Fibroblast of lung (primary cell): Measurements from ENCODE around the gene SHROOM3. TPM values are rescaled to one million over a fixed set of nuclear protein-coding genes. Genes with fewer than 3 reads are reported as not detected.

Experiments used
- DNase-seq, 2 donors: peaks; one replicate each; pipeline versions ENCODE4 v3.0.0 to v3.0.0-alpha.2; 2010; ENCODE audit warnings: low read depth in 2 of 2
- H2AFZ ChIP-seq: 2 replicates; pipeline ENCODE4 v1.5.1; 2012; ENCODE audit warnings: low read length, control low read depth, inconsistent platforms
- H3K27ac ChIP-seq: 2 replicates; pipeline ENCODE4 v1.5.1; 2011; ENCODE audit warnings: low read length, control low read depth; ENCODE audit not compliant: insufficient read depth
- H3K27me3 ChIP-seq: 2 replicates; pipeline ENCODE4 v1.5.1; 2011; ENCODE audit warnings: mild to moderate bottlenecking, low read length; ENCODE audit not compliant: control insufficient read depth, insufficient read depth
- H3K36me3 ChIP-seq: 2 replicates; pipeline ENCODE4 v1.5.1; 2011; ENCODE audit warnings: low read length; ENCODE audit not compliant: control insufficient read depth, insufficient read depth
- H3K4me1 ChIP-seq: 2 replicates; pipeline ENCODE4 v1.5.1; 2011; ENCODE audit warnings: low read length; ENCODE audit not compliant: control insufficient read depth, insufficient read depth; ENCODE audit errors: extremely low read depth
- H3K4me2 ChIP-seq: 2 replicates; pipeline ENCODE4 v1.5.1; 2011; ENCODE audit warnings: low read length, control low read depth; ENCODE audit not compliant: insufficient read depth; ENCODE audit errors: extremely low read depth
- H3K4me3 ChIP-seq, 4 experiments: fragments of 200-600 bp in 1 of 4; sonication (generic) in 1 of 4; replicated peaks in 1 of 4; 2 replicates each; pipeline ENCODE4 v1.5.1; 2011 to 2016; ENCODE audit warnings: low read length in 4 of 4, low read depth in 3 of 4, mild to moderate bottlenecking in 3 of 4, control low read depth in 2 of 4, inconsistent platforms in 1 of 4, mixed read lengths in 1 of 4; ENCODE audit not compliant: insufficient read depth in 1 of 4; ENCODE audit errors: control extremely low read depth in 1 of 4
- H3K79me2 ChIP-seq: 2 replicates; pipeline ENCODE4 v1.5.1; 2012; ENCODE audit warnings: mild to moderate bottlenecking, low read length, inconsistent platforms; ENCODE audit not compliant: control insufficient read depth, insufficient read depth
- H3K9ac ChIP-seq: 2 replicates; pipeline ENCODE4 v1.5.1; 2011; ENCODE audit warnings: mild to moderate bottlenecking, low read length, control low read depth; ENCODE audit not compliant: insufficient read depth
- H3K9me3 ChIP-seq: 2 replicates; pipeline ENCODE4 v1.5.1; 2012; ENCODE audit warnings: low read depth, low read length; ENCODE audit not compliant: control insufficient read depth, insufficient read depth
- H4K20me1 ChIP-seq: 2 replicates; pipeline ENCODE4 v1.5.1; 2011; ENCODE audit warnings: low read length; ENCODE audit not compliant: control insufficient read depth, insufficient read depth; ENCODE audit errors: extremely low read depth
- EZH2 ChIP-seq: IDR thresholded peaks from 2 replicates; pipeline ENCODE4 v1.5.1; 2012; ENCODE audit warnings: low read length, control low read depth, mild to moderate bottlenecking; ENCODE audit errors: missing control alignments
- polyA plus RNA-seq, 2 donors: library from polyadenylated mRNA; depleted of rRNA in 1 of 2; stranded (reverse) in 1 of 2; unstranded in 1 of 2; fragments of >200 nt; gene quantifications; 2 replicates each; pipeline ENCODE4 v1.2.1, GENCODE V29; 2011 to 2012; ENCODE audit warnings: missing spikeins in 1 of 2
- total RNA-seq: library from RNA; depleted of rRNA; stranded (reverse); fragments of >200 nt; gene quantifications from 2 replicates; pipeline ENCODE4 v1.2.1, GENCODE V29; 2014
- TF ChIP-seq, protein P1 (sequence below), 2 donors: IDR thresholded peaks in 1 of 2; conservative IDR thresholded peaks in 1 of 2; 1 replicate in 1 of 2; 2 replicates in 1 of 2; pipeline ENCODE4 v1.5.1; 2011 to 2012; ENCODE audit warnings: low read length in 2 of 2, control low read depth in 1 of 2, inconsistent platforms in 1 of 2, low read depth in 1 of 2, mild to moderate bottlenecking in 1 of 2

SHROOM3 gene
- total and polyA plus RNA-seq, 2 donors (not counting 1 experiment from before 2014, with no cell fraction given), result 9.9 to 23.9 TPM

DNA sequence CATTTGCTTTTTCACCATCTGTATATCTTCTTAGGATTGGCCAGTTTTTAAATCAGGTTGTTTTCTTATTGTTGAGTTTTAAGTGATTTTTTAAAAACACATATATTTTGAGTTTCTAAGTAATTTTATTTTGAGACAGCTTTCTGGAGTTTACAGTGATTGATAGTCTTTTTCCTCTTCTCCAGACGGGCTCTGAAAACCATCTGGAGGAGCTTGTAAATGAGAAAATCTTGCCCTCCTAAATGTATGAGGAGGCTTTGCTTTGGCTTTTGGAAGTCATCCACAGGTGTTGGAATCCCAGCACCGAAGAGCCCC is 302.7 kb downstream of the SHROOM3 start:
- H3K27ac ChIP-seq, result peak overlapping the region; percentile 52
- no peak overlapping the region for H3K4me3 ChIP-seq
- H3K9ac ChIP-seq, result no peak overlapping the region

DNA sequence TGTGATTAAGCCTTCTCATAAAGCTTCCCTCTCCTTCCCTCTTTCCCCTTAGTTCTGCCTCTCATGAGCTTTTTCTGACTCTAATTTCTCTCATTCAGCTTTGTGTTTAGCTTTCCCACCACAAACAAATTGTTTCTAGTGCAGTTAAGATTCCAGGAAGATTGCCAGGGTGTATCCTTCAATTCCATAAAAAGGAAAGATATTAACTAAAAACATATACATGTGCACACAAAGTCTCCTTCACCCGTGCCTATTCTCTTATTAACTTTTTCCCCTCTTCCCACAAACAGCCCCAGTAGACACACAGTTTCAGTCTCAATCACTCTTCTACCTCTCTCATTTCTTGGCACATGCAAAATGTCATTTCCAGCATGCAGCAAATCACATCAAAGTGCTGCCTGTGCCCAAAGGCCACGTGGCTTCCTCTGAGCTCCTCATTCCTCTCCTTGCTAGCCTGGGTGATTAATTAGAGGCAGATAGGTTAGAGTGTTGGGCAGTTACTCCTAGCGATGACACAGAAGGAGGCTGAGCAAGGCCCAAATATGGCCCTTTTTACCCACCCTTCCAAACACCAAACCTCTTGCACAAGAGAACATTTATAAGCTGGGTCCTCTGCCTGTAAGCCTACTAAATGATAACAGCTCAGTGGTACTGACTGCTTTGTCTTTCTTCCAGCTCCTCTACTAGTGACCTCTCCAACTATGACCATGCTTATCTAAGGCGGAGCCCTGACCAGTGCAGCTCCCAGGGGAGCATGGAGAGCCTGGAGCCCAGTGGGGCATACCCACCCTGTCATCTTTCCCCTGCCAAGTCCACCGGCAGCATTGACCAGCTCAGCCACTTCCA is 303.3 kb downstream of the SHROOM3 start:
- DNase-seq, result peak; percentile 97
- peaks cover 30% of the 10 kb centered on the region for H3K4me1 ChIP-seq
- H3K9me3 ChIP-seq, result no peaks in the 10 kb centered on the region
- peaks cover 2% of the 10 kb centered on the region for H3K36me3 ChIP-seq
- peak overlapping the region; percentile 30 for H3K4me2 ChIP-seq
- peak overlapping the region; percentile 27 for H3K9ac ChIP-seq
- no peak for TF ChIP-seq EZH2
- TF ChIP-seq, protein P1, sequence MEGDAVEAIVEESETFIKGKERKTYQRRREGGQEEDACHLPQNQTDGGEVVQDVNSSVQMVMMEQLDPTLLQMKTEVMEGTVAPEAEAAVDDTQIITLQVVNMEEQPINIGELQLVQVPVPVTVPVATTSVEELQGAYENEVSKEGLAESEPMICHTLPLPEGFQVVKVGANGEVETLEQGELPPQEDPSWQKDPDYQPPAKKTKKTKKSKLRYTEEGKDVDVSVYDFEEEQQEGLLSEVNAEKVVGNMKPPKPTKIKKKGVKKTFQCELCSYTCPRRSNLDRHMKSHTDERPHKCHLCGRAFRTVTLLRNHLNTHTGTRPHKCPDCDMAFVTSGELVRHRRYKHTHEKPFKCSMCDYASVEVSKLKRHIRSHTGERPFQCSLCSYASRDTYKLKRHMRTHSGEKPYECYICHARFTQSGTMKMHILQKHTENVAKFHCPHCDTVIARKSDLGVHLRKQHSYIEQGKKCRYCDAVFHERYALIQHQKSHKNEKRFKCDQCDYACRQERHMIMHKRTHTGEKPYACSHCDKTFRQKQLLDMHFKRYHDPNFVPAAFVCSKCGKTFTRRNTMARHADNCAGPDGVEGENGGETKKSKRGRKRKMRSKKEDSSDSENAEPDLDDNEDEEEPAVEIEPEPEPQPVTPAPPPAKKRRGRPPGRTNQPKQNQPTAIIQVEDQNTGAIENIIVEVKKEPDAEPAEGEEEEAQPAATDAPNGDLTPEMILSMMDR (conservative IDR thresholded peaks at IDR 0.05 in 1 of 2, IDR thresholded peaks at IDR 0.05 in 1 of 2; ENCODE audit: low read depth in 1 of 2, low read length in 2 of 2), result no peak
- H3K27me3 ChIP-seq, result no peaks in the 10 kb centered on the region
- no peak overlapping the region for H3K4me3 ChIP-seq
- H3K27ac ChIP-seq, result peak overlapping the region; percentile 52
- H4K20me1 ChIP-seq, result no peaks in the 10 kb centered on the region
- no peak overlapping the region for H2AFZ ChIP-seq
- peaks cover 2% of the 10 kb centered on the region for H3K79me2 ChIP-seq

More for the DNA sequence above, 302.7 kb downstream of the SHROOM3 start:
- no peaks in the 10 kb centered on the region for H3K27me3 ChIP-seq
- H3K36me3 ChIP-seq, result peaks cover 2% of the 10 kb centered on the region
- H3K9me3 ChIP-seq, result no peaks in the 10 kb centered on the region
- H3K79me2 ChIP-seq, result peaks cover 2% of the 10 kb centered on the region
- peaks cover 32% of the 10 kb centered on the region for H3K4me1 ChIP-seq
- no peak overlapping the region for H2AFZ ChIP-seq
- DNase-seq, result no peak
- H4K20me1 ChIP-seq, result no peaks in the 10 kb centered on the region
- TF ChIP-seq, protein P1 (conservative IDR thresholded peaks at IDR 0.05 in 1 of 2, IDR thresholded peaks at IDR 0.05 in 1 of 2; ENCODE audit: low read depth in 1 of 2, low read length in 2 of 2), result no peak
- no peak for TF ChIP-seq EZH2
- peak overlapping the region; percentile 28 for H3K4me2 ChIP-seq

DNA sequence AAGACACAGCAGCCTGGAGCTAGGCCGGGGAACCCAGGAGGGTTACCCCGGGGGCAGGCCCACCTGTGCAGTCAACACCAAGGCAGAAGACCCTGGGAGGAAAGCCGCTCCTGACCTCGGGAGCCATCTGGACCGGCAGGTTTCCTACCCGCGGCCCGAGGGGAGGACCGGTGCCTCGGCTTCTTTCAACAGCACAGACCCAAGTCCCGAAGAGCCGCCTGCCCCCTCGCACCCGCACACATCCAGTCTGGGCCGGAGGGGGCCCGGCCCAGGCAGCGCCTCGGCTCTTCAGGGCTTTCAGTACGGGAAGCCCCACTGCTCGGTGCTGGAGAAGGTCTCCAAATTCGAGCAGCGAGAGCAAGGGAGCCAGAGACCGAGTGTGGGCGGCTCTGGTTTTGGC is 305.2 kb downstream of the SHROOM3 start:
- no peak for DNase-seq
- Histone ChIP-seq H4K20me1 (no peaks in the 10 kb centered on the region), H3K27ac (no peak overlapping the region), H3K4me1 (peaks cover 30% of the 10 kb centered on the region), H3K9ac (no peak overlapping the region), H3K79me2 (peaks cover 2% of the 10 kb centered on the region), H3K4me3 (no peak overlapping the region), H3K4me2 (no peak overlapping the region), H3K9me3 (no peaks in the 10 kb centered on the region), H3K27me3 (no peaks in the 10 kb centered on the region), H2AFZ (no peak overlapping the region), H3K36me3 (peaks cover 2% of the 10 kb centered on the region)
- no peak for TF ChIP-seq EZH2
